ENCODE data around the gene FAM222A. TPM values are rescaled to one million over a fixed set of nuclear protein-coding genes. Genes with fewer than 3 reads are reported as not detected.

FAM222A gene
- total RNA-seq, 1 experiment from 2014 or later: 1.6 TPM

DNA sequence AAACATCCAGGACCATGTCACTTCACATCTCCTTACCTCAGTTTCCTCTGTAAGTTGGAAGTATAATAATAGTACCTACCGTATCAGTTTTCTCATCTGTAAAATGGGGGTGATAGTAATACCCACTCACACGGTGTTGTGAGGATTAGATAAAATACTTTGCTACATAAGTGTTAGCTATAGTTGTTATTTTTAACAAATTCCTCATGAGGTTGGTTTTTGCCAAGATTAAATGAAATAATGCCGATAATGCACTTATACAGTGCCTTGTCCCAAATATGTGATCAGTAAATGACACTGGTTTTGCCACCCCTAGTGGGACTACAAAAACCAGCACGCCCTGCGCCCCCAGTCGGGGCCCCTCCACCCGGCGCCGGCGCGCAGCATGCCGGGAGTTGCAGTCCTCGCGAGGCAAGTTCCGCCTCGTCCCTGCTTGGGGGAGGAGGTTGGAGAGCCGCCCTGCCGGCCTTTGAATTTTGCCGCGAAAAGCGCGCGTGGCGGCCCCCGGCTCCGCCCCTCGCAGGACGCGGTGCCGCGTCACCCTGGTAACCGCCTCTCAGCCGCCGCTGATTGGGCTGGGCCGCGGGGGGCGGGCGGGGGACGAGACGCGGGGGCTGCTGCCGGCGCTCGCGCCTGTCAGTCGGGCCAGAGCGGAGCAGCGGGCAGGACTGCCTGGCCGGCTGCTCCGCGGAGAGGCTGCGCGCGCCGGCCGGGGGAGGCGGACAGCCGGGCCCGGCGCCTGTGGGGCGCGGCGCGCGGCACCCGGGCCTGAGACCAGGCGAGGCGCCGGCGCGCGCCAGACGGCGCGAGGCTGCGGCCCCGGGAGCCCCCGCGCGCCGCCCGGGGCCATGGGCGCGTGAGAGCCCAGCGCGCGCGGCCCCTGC lies at the start of gene FAM222A (continued):
- TF ChIP-seq STAT6 (CRISPR knock-in tag; conservative IDR thresholded peaks at IDR 0.05; ENCODE audit: low read depth) (no peak), SMAD4 (CRISPR knock-in tag; IDR thresholded peaks at IDR 0.05) (no peak), JUN (CRISPR knock-in tag; IDR thresholded peaks at IDR 0.05) (no peak), FOXP4 (CRISPR knock-in tag; IDR thresholded peaks at IDR 0.05) (no peak), ZNF423 (CRISPR knock-in tag; IDR thresholded peaks at IDR 0.05) (no peak), PRDM15 (CRISPR knock-in tag; IDR thresholded peaks at IDR 0.05) (no peak), ZNF317 (CRISPR knock-in tag; IDR thresholded peaks at IDR 0.05; ENCODE audit: borderline replicate concordance, low read depth) (no peak), PREB (CRISPR knock-in tag; IDR thresholded peaks at IDR 0.05; ENCODE audit: borderline replicate concordance) (no peak), ZNF671 (CRISPR knock-in tag; IDR thresholded peaks at IDR 0.05) (no peak), GRHL2 (CRISPR knock-in tag; IDR thresholded peaks at IDR 0.05; ENCODE audit: insufficient replicate concordance, severe bottlenecking) (no peak), NR2C2 (CRISPR knock-in tag; IDR thresholded peaks at IDR 0.05) (no peak), USF1 (CRISPR knock-in tag; IDR thresholded peaks at IDR 0.05) (no peak), CBFB (CRISPR knock-in tag; IDR thresholded peaks at IDR 0.05; ENCODE audit: low read depth) (no peak), ZNF219 (CRISPR knock-in tag; IDR thresholded peaks at IDR 0.05; ENCODE audit: borderline replicate concordance) (no peak), SMAD3 (CRISPR knock-in tag; IDR thresholded peaks at IDR 0.05; ENCODE audit: borderline replicate concordance) (no peak), FOXP1 (CRISPR knock-in tag; IDR thresholded peaks at IDR 0.05; ENCODE audit: borderline replicate concordance) (no peak)
- TF ChIP-seq, protein P1, sequence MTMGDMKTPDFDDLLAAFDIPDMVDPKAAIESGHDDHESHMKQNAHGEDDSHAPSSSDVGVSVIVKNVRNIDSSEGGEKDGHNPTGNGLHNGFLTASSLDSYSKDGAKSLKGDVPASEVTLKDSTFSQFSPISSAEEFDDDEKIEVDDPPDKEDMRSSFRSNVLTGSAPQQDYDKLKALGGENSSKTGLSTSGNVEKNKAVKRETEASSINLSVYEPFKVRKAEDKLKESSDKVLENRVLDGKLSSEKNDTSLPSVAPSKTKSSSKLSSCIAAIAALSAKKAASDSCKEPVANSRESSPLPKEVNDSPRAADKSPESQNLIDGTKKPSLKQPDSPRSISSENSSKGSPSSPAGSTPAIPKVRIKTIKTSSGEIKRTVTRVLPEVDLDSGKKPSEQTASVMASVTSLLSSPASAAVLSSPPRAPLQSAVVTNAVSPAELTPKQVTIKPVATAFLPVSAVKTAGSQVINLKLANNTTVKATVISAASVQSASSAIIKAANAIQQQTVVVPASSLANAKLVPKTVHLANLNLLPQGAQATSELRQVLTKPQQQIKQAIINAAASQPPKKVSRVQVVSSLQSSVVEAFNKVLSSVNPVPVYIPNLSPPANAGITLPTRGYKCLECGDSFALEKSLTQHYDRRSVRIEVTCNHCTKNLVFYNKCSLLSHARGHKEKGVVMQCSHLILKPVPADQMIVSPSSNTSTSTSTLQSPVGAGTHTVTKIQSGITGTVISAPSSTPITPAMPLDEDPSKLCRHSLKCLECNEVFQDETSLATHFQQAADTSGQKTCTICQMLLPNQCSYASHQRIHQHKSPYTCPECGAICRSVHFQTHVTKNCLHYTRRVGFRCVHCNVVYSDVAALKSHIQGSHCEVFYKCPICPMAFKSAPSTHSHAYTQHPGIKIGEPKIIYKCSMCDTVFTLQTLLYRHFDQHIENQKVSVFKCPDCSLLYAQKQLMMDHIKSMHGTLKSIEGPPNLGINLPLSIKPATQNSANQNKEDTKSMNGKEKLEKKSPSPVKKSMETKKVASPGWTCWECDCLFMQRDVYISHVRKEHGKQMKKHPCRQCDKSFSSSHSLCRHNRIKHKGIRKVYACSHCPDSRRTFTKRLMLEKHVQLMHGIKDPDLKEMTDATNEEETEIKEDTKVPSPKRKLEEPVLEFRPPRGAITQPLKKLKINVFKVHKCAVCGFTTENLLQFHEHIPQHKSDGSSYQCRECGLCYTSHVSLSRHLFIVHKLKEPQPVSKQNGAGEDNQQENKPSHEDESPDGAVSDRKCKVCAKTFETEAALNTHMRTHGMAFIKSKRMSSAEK (CRISPR knock-in tag; IDR thresholded peaks at IDR 0.05; ENCODE audit: borderline replicate concordance): no peak
- TF ChIP-seq, protein P2, sequence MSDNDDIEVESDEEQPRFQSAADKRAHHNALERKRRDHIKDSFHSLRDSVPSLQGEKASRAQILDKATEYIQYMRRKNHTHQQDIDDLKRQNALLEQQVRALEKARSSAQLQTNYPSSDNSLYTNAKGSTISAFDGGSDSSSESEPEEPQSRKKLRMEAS (CRISPR knock-in tag; IDR thresholded peaks at IDR 0.05): peak; percentile 93
- TF ChIP-seq, protein P3, sequence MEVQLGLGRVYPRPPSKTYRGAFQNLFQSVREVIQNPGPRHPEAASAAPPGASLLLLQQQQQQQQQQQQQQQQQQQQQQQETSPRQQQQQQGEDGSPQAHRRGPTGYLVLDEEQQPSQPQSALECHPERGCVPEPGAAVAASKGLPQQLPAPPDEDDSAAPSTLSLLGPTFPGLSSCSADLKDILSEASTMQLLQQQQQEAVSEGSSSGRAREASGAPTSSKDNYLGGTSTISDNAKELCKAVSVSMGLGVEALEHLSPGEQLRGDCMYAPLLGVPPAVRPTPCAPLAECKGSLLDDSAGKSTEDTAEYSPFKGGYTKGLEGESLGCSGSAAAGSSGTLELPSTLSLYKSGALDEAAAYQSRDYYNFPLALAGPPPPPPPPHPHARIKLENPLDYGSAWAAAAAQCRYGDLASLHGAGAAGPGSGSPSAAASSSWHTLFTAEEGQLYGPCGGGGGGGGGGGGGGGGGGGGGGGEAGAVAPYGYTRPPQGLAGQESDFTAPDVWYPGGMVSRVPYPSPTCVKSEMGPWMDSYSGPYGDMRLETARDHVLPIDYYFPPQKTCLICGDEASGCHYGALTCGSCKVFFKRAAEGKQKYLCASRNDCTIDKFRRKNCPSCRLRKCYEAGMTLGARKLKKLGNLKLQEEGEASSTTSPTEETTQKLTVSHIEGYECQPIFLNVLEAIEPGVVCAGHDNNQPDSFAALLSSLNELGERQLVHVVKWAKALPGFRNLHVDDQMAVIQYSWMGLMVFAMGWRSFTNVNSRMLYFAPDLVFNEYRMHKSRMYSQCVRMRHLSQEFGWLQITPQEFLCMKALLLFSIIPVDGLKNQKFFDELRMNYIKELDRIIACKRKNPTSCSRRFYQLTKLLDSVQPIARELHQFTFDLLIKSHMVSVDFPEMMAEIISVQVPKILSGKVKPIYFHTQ (CRISPR knock-in tag; IDR thresholded peaks at IDR 0.05): no peak

Data from WTC11 (cell line).